ENCODE data around the gene CPEB4.

The CPEB4 gene

GRCh38 chr5:173858670-173859407 is 29.3 kb upstream of the CPEB4 start:
- in situ Hi-C loops (cut with MboI; ENCODE audit: low sequenced_read_pairs, unreplicated experiment): no loop called here
- DNase-seq (ENCODE audit: low spot score): no peak
- TF ChIP-seq CTCF (IDR thresholded peaks at IDR 0.05; ENCODE audit: borderline replicate concordance, control extremely low read depth, extremely low read depth, insufficient read depth, missing control alignments): no peak

DNA sequence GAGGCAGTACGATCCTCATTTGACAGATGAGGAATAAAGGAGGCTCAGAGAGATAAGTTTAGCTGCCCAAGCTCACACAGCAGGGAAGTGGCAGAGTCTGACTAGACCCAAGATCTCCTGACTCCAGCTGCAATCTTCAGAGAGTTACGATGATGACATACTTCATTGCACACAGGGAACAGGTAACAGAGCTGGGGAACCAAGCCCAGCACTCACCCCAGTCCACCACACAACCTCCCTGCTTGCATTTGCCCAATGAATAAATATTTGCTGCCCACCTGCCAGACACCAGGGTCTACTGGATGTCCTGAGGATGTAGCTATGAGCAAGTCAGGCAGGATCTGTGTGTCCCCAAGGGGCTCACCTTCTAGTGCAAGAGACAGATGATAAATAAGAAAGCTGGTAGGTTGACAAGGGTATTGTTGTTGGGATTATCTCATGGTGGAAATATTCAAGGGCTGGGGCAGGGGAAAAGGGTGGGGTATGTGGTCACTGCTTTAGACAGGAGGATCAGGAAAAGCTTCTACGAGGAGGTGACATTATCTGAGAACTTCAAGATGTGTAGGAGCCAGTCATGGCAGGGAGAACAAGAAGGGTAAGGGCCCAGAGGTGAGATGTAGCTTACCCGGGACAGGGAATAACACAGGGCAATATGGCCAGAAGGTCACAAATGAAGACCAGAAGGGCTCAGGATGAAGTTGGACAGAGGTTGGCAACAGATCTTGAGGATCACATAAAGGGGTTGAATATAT is 28.6 kb upstream of the CPEB4 start:
- TF ChIP-seq CTCF (IDR thresholded peaks at IDR 0.05; ENCODE audit: borderline replicate concordance, control extremely low read depth, extremely low read depth, insufficient read depth, missing control alignments): no peak
- DNase-seq (ENCODE audit: low spot score): no peak
- in situ Hi-C loops (cut with MboI; ENCODE audit: low sequenced_read_pairs, unreplicated experiment): no loop called here

DNA sequence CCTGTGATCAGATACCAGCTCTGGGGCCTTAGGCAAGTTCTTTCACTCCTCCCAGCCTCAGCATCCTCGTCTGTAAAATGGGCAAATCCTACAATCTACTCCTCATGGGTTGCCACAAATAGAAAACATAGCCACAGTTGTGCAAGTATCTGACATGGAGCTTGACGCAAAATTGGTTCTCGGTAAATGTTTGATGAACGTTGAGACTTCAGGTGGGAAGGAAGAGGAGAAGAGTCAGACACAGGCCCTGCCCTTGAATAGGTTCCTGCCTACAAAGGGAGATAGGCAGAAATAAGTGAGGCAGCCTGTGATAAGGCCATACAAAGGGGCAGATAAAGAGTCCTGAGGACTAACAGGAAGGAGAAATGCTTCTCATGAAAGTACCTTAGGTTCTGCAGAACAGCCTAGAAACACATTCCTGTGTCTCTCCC is 26.1 kb upstream of the CPEB4 start:
- DNase-seq (ENCODE audit: low spot score): no peak
- no peak for TF ChIP-seq CTCF (IDR thresholded peaks at IDR 0.05; ENCODE audit: borderline replicate concordance, control extremely low read depth, extremely low read depth, insufficient read depth, missing control alignments)
- in situ Hi-C loops (cut with MboI; ENCODE audit: low sequenced_read_pairs, unreplicated experiment): no loop called here

DNA sequence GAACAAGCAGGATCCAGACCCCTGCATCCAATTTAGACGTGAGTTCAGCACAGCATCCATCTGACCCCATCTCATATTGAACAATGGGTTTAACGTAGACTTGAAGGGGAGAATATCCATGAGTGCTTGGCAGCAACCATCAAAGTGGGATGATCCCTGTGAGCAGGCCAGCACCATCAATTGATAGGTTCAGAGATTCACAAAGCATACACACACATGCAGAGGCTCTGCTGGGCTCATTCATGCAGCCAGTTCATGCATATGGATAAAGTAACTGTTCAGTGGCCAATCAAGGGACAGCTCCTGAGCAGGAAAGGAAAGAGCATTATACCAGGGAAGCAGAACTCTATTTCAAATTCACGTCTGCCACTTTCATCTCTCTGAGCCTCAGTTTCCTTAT is 24.8 kb upstream of the CPEB4 start:
- no peak for DNase-seq (ENCODE audit: low spot score)
- TF ChIP-seq CTCF (IDR thresholded peaks at IDR 0.05; ENCODE audit: borderline replicate concordance, control extremely low read depth, extremely low read depth, insufficient read depth, missing control alignments): no peak
- in situ Hi-C loops (cut with MboI; ENCODE audit: low sequenced_read_pairs, unreplicated experiment): no loop called here

DNA sequence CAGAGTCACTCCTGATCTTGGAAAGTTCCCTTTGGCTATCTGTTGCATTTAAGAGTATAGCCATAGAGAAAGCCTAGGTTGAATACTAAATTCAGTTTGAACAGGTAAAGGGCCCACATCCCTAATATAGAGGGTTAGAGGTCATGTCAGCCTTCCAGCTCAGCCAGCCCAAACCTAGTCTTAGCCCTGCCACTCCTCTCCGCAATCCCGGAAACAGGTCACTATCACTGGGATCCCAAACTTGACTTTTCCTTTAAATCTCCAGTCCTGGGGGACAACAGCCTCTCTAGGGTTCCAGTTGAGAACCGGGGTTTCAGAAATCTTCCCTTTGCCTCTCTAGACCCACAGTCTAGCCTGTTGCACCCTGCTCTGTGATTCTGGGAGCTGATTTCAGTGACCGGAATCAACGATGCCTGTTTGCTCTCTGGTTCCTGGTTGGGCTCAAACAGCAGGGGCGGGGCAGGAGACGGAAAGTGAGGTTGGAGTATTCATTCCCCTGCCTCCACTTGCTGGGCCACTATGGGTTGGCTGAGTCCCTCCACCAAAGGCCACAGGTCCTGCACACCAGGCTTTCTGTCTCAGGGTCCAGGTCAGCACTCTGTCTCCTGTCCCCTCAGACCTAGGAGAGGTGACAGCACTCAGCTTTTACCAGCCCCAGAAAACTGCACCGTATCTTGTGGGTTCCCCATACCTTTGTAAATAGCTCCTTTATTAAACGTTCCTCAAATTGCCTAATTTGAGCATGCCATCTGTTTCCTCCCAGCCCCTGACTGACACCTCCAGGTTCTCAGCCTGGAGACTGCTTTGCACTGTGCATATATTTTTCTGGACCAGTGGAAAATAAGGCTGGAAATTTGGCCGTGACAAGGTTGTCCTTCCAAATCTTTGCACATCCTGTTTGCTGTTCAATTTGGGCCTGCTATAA is 23.8 kb upstream of the CPEB4 start:
- in situ Hi-C loops (cut with MboI; ENCODE audit: low sequenced_read_pairs, unreplicated experiment): no loop called here
- TF ChIP-seq CTCF (IDR thresholded peaks at IDR 0.05; ENCODE audit: borderline replicate concordance, control extremely low read depth, extremely low read depth, insufficient read depth, missing control alignments): no peak
- DNase-seq (ENCODE audit: low spot score): no peak

DNA sequence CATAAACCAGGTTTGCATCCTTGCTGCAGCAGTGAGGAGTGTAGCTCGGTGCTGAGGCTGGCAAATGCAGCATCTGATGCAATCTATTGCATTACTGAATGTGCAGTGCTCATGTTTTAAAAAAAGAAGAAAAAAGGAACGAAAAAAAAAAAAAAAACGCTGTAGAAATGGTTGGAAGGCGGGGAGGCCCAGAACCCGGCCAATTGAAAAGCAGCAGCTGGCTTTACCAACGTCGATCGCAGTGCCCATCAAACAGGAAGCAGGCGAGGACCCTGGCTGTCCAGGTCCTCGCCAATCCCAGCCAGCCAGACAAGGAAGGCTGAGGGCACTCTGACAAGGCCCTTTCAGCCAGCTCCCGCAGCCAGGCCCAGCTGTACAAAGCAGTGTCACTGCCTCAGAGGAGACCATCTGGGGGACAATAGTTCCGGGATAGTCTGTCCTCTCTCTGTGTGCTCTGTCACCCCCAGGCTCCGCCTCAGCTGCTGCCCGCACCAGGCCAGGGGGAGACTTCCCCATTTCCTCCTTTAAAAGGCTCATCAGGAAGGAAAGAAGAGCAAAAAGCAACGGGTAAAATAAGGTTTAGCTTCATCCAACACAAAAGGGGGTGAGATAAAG is 21.8 kb upstream of the CPEB4 start:
- in situ Hi-C loops (cut with MboI; ENCODE audit: low sequenced_read_pairs, unreplicated experiment): no loop called here
- DNase-seq (ENCODE audit: low spot score): no peak
- TF ChIP-seq CTCF (IDR thresholded peaks at IDR 0.05; ENCODE audit: borderline replicate concordance, control extremely low read depth, extremely low read depth, insufficient read depth, missing control alignments): no peak

All from GM13976 (cell line).